ENCODE measurements around the gene RASSF5. TPM values are rescaled to one million over a fixed set of nuclear protein-coding genes. Genes with fewer than 3 reads are reported as not detected.

RASSF5 gene
- total and polyA plus RNA-seq, 2 experiments from 2014 or later = 0.48 to 4.4 TPM

DNA sequence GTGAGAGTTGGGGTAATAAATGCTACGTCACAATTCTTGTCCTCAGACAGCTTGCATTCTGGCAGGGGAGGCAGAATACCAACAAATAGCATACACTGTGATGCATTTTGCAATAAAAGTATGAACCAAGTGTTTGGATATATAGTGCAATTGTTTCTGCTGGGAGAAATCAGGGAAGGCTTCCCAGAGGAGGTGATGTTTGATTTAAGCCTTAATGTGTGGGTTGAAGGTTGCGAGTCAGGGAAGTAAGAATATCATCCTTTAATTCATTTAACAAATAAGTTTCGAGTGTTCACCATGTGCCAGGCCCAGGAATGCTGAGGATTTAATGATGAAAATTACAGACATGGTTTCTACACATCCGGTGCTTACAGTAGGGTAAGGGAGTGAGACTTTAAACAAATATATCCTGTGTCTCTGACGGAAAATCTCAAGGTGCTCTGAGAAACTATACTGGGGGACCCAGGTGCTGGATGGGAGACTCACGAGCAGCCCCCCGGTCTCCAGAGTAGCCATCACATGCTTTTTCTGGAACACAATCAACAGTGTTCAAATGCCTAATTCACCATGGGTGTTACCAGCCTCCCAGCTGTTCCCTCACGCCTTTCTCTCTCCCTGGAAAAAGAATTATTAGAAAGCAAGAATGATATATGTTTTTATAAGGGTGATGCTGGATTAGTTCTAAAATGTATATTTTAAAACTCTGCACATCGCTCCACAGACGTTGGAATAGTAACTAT lies 31.7 kb downstream of the RASSF5 start:
- H3K27me3 Mint-ChIP-seq (ENCODE audit: insufficient read depth, low read depth, poor library complexity) = peaks cover 6% of the 10 kb centered on the region
- H3K9me2 ChIP-seq (ENCODE audit: insufficient read depth) = no peaks in the 10 kb centered on the region
- H2AFZ ChIP-seq = no peak overlapping the region
- H3K9me3 Mint-ChIP-seq = no peaks in the 10 kb centered on the region
- no peak for ATAC-seq
- H3K4me1 ChIP-seq (ENCODE audit: insufficient read depth) = peaks cover 3% of the 10 kb centered on the region; the same call in 1 of the 2 replicates
- H3K36me3 ChIP-seq (ENCODE audit: insufficient read depth) = no peaks in the 10 kb centered on the region
- TF ChIP-seq, protein P1, sequence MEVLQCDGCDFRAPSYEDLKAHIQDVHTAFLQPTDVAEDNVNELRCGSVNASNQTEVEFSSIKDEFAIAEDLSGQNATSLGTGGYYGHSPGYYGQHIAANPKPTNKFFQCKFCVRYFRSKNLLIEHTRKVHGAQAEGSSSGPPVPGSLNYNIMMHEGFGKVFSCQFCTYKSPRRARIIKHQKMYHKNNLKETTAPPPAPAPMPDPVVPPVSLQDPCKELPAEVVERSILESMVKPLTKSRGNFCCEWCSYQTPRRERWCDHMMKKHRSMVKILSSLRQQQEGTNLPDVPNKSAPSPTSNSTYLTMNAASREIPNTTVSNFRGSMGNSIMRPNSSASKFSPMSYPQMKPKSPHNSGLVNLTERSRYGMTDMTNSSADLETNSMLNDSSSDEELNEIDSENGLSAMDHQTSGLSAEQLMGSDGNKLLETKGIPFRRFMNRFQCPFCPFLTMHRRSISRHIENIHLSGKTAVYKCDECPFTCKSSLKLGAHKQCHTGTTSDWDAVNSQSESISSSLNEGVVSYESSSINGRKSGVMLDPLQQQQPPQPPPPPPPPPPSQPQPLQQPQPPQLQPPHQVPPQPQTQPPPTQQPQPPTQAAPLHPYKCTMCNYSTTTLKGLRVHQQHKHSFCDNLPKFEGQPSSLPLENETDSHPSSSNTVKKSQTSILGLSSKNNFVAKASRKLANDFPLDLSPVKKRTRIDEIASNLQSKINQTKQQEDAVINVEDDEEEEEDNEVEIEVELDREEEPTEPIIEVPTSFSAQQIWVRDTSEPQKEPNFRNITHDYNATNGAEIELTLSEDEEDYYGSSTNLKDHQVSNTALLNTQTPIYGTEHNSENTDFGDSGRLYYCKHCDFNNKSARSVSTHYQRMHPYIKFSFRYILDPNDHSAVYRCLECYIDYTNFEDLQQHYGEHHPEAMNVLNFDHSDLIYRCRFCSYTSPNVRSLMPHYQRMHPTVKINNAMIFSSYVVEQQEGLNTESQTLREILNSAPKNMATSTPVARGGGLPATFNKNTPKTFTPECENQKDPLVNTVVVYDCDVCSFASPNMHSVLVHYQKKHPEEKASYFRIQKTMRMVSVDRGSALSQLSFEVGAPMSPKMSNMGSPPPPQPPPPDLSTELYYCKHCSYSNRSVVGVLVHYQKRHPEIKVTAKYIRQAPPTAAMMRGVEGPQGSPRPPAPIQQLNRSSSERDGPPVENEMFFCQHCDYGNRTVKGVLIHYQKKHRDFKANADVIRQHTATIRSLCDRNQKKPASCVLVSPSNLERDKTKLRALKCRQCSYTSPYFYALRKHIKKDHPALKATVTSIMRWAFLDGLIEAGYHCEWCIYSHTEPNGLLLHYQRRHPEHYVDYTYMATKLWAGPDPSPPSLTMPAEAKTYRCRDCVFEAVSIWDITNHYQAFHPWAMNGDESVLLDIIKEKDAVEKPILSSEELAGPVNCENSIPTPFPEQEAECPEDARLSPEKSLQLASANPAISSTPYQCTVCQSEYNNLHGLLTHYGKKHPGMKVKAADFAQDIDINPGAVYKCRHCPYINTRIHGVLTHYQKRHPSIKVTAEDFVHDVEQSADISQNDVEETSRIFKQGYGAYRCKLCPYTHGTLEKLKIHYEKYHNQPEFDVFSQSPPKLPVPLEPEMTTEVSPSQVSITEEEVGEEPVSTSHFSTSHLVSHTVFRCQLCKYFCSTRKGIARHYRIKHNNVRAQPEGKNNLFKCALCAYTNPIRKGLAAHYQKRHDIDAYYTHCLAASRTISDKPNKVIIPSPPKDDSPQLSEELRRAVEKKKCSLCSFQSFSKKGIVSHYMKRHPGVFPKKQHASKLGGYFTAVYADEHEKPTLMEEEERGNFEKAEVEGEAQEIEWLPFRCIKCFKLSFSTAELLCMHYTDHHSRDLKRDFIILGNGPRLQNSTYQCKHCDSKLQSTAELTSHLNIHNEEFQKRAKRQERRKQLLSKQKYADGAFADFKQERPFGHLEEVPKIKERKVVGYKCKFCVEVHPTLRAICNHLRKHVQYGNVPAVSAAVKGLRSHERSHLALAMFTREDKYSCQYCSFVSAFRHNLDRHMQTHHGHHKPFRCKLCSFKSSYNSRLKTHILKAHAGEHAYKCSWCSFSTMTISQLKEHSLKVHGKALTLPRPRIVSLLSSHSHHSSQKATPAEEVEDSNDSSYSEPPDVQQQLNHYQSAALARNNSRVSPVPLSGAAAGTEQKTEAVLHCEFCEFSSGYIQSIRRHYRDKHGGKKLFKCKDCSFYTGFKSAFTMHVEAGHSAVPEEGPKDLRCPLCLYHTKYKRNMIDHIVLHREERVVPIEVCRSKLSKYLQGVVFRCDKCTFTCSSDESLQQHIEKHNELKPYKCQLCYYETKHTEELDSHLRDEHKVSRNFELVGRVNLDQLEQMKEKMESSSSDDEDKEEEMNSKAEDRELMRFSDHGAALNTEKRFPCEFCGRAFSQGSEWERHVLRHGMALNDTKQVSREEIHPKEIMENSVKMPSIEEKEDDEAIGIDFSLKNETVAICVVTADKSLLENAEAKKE (CRISPR knock-in tag; IDR thresholded peaks at IDR 0.05) = no peak
- TF ChIP-seq ZNF331 (CRISPR knock-in tag; IDR thresholded peaks at IDR 0.05; ENCODE audit: low read depth) (no peak), POLR2AphosphoS5 (IDR thresholded peaks at IDR 0.05; ENCODE audit: low read depth) (no peak), CTCF (conservative IDR thresholded peaks at IDR 0.05; ENCODE audit: low read depth in 2 of 2) (no peak), NANOG (IDR thresholded peaks at IDR 0.05; ENCODE audit: borderline replicate concordance) (no peak), EZH2 (IDR thresholded peaks at IDR 0.05; ENCODE audit: low read depth, unreplicated experiment) (no peak), ZNF114 (CRISPR knock-in tag; IDR thresholded peaks at IDR 0.05) (no peak), JUNB (IDR thresholded peaks at IDR 0.05; ENCODE audit: unreplicated experiment) (no peak), CREB1 (CRISPR knock-in tag; IDR thresholded peaks at IDR 0.05; ENCODE audit: low read depth) (no peak), STAT1 (IDR thresholded peaks at IDR 0.05; ENCODE audit: unreplicated experiment) (no peak), ETS1 (IDR thresholded peaks at IDR 0.05) (no peak)
- TF ChIP-seq, protein P2, sequence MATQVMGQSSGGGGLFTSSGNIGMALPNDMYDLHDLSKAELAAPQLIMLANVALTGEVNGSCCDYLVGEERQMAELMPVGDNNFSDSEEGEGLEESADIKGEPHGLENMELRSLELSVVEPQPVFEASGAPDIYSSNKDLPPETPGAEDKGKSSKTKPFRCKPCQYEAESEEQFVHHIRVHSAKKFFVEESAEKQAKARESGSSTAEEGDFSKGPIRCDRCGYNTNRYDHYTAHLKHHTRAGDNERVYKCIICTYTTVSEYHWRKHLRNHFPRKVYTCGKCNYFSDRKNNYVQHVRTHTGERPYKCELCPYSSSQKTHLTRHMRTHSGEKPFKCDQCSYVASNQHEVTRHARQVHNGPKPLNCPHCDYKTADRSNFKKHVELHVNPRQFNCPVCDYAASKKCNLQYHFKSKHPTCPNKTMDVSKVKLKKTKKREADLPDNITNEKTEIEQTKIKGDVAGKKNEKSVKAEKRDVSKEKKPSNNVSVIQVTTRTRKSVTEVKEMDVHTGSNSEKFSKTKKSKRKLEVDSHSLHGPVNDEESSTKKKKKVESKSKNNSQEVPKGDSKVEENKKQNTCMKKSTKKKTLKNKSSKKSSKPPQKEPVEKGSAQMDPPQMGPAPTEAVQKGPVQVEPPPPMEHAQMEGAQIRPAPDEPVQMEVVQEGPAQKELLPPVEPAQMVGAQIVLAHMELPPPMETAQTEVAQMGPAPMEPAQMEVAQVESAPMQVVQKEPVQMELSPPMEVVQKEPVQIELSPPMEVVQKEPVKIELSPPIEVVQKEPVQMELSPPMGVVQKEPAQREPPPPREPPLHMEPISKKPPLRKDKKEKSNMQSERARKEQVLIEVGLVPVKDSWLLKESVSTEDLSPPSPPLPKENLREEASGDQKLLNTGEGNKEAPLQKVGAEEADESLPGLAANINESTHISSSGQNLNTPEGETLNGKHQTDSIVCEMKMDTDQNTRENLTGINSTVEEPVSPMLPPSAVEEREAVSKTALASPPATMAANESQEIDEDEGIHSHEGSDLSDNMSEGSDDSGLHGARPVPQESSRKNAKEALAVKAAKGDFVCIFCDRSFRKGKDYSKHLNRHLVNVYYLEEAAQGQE (IDR thresholded peaks at IDR 0.05; ENCODE audit: unreplicated experiment) = no peak
- H3K27ac Mint-ChIP-seq = no peak overlapping the region
- H3K4me3 ChIP-seq = no peak overlapping the region
- DNase-seq (ENCODE audit: low spot score) = no peak
- H4K20me1 ChIP-seq (replicated peaks; ENCODE audit: insufficient read depth) = no peaks in the 10 kb centered on the region
- no peaks in the 10 kb centered on the region for H3K79me2 ChIP-seq (replicated peaks; ENCODE audit: insufficient read depth)
- peaks cover 10% of the 10 kb centered on the region for H3K4me1 Mint-ChIP-seq
- H3K27me3 ChIP-seq (ENCODE audit: insufficient read depth) = no peaks in the 10 kb centered on the region
- H3K4me3 Mint-ChIP-seq = no peak overlapping the region
- no peak overlapping the region for H3K27ac ChIP-seq (ENCODE audit: low read depth)
- H3K36me3 Mint-ChIP-seq (ENCODE audit: low read depth) = no peaks in the 10 kb centered on the region
- H3K4me2 ChIP-seq = no peak overlapping the region
- H3F3A ChIP-seq (replicated peaks; ENCODE audit: low read depth) = no peaks in the 10 kb centered on the region
